Gastrocnemius medialis (tissue), 4 donors: Measurements from ENCODE around the gene HCRT.

Experiments used
- CTCF ChIP-seq, 5 experiments: fragments of 450-650 bp in 3 of 5; fragments of 200-600 bp in 2 of 5; sonication (generic) in 2 of 5; IDR thresholded peaks in 4 of 5; conservative IDR thresholded peaks in 1 of 5; 1 replicate in 4 of 5; 2 replicates in 1 of 5; pipeline ENCODE4 v1.5.1; 2016 to 2019; ENCODE audit warnings: antibody characterized with exemption in 5 of 5, mild to moderate bottlenecking in 3 of 5, moderate library complexity in 3 of 5
- POLR2A ChIP-seq, 2 donors: fragments of 450-650 bp; IDR thresholded peaks; one replicate each; pipeline ENCODE4 v1.6.1; 2017; ENCODE audit warnings: antibody characterized with exemption in 2 of 2, mild to moderate bottlenecking in 2 of 2, moderate library complexity in 2 of 2

- no peak for TF ChIP-seq CTCF (IDR thresholded peaks at IDR 0.05 in 4 of 5, conservative IDR thresholded peaks at IDR 0.05 in 1 of 5)
- no peak for TF ChIP-seq POLR2A (IDR thresholded peaks at IDR 0.05)
Measured at GRCh38 chr17:42233994-42234393, 48.7 kb upstream of the HCRT start.
